SK-N-MC (cell line): Measurements from ENCODE around the gene CCDC158.

ENCODE experiments used
- EZH2 ChIP-seq: fragments of 200-600 bp; sonication (generic); IDR thresholded peaks from one replicate; pipeline ENCODE4 v1.6.1; 2017; ENCODE audit warnings: antibody characterized with exemption
- POLR2AphosphoS5 ChIP-seq: IDR thresholded peaks from 2 replicates; pipeline ENCODE4 v1.6.1; 2012; ENCODE audit warnings: mild to moderate bottlenecking, low read depth, low read length, borderline replicate concordance

DNA sequence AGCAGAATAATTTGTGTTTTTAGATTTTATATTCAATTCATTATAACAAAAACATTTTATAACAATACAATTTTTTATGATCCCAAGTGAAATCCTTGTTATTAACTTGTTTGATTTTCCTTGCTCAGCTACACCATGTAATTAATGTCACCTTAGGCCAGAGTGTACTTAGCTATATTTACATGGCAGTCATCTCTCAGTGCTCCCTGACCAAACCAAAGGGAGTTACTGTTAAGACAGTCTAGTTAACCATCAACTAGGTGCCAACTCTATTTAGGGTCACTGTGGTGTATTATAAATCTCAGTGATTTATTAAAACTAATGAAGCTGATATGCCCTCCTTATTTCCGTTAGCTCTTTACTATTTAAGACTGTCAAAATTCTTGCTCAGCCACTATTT is 44.4 kb downstream of the CCDC158 start:
- no peak for TF ChIP-seq EZH2
- TF ChIP-seq POLR2AphosphoS5, result no peak
